Subcutaneous abdominal adipose tissue (tissue), 5 donors: Measurements from ENCODE around the gene USP4.
"Not testable (repeated sequence)": the region's sequence is repeated elsewhere in the genome, so short reads cannot be mapped to it uniquely, and the experiment has no call there.

ENCODE experiments used
- H3K27ac ChIP-seq: one replicate; pipeline ENCODE4 v1.7.0; 2013; ENCODE audit warnings: low read depth, mild to moderate bottlenecking, inconsistent platforms, low read length, moderate library complexity
- H3K27me3 ChIP-seq, 5 donors: one replicate each; pipeline ENCODE4 v1.7.0; 2013; ENCODE audit warnings: low read length in 5 of 5, inconsistent platforms in 1 of 5; ENCODE audit not compliant: control insufficient read depth in 5 of 5, insufficient read depth in 4 of 5
- H3K36me3 ChIP-seq, 5 donors: one replicate each; pipeline ENCODE4 v1.7.0; 2013; ENCODE audit warnings: low read length in 5 of 5; ENCODE audit not compliant: control insufficient read depth in 5 of 5, insufficient read depth in 5 of 5
- H3K4me1 ChIP-seq, 5 donors: one replicate each; pipeline ENCODE4 v1.7.0; 2013; ENCODE audit warnings: low read length in 5 of 5, mild to moderate bottlenecking in 3 of 5, moderate library complexity in 1 of 5; ENCODE audit not compliant: control insufficient read depth in 5 of 5, insufficient read depth in 5 of 5
- H3K4me3 ChIP-seq, 5 donors: one replicate each; pipeline ENCODE4 v1.7.0; 2013; ENCODE audit warnings: low read length in 5 of 5, low read depth in 1 of 5
- H3K9ac ChIP-seq, 5 donors: one replicate each; pipeline ENCODE4 v1.7.0; 2013; ENCODE audit warnings: low read length in 5 of 5, mild to moderate bottlenecking in 4 of 5, moderate library complexity in 3 of 5
- H3K9me3 ChIP-seq, 5 donors: one replicate each; pipeline ENCODE4 v1.7.0; 2013; ENCODE audit warnings: low read length in 5 of 5; ENCODE audit not compliant: control insufficient read depth in 5 of 5
- donor health status: healthy.
- donor health status: healthy.
- donor health status: healthy.
- donor health status: healthy.
- donor health status: healthy.

The USP4 gene

DNA sequence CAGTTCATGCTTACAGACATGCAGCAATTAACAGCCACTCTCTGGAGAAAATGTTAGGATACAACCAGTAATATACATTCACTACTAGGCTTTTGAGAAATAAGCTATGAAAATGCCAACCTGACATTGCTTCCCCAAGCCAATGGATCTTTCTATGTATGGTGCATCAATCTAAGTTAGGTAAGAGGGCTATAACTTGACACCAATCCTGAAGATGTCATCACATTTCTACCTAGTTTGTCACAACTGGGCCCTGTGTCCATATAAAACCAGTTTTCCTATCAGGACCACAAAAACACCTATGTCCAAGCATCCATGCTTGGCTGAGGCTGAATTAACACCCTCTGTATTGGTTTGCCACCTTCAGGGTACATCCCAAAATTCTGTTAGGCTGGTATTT lies 32.1 kb upstream of the USP4 start:
- no peak overlapping the region for H3K9ac ChIP-seq
- H3K4me3 ChIP-seq: no peak overlapping the region
- H3K4me1 ChIP-seq: peaks cover 0 to 7% (median 0%) of the 10 kb centered on the region in 5 donors
- no peaks in the 10 kb centered on the region for H3K9me3 ChIP-seq
- H3K36me3 ChIP-seq: peaks cover 10 to 70% (median 57%) of the 10 kb centered on the region in 5 donors
- H3K27ac ChIP-seq: no peak overlapping the region
- H3K27me3 ChIP-seq: no peaks in the 10 kb centered on the region

DNA sequence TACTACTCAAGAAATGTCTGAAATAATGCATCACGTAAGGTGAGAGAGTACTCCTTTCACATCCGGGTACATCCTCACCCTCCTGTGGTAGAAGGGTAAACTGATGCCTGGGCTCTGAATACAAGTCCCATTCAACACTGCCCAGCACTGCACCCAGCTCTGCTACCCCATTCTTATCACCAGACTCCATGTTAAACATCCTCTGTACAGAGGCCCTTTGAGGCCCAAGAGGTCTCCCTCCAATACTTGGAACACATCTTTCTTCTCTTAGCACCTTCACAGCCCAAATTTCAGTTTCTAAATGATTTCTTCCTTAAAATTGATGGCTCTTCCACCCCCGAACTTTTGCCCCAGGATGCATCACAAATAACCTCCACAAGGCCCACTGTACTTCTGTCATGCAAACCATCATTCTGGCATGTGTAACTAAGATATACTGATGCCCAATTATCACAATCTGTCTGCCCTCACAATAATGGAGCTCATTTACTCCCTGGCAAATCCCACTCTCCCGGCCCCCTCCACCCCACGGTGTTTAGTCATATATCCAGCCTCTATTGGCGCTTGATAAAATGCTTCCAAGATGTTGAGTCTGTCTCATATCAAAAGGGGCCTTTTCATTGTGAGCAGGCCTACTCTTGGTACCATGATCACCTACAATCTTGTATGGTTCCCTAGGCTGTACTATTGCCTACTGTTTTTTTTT lies 30.9 kb upstream of the USP4 start:
- Histone ChIP-seq H3K27me3 (no peaks in the 10 kb centered on the region), H3K9ac (no peak overlapping the region), H3K9me3 (no peaks in the 10 kb centered on the region), H3K4me1 (peaks cover 0 to 7% (median 0%) of the 10 kb centered on the region in 5 donors), H3K36me3 (peaks cover 10 to 82% (median 69%) of the 10 kb centered on the region in 5 donors), H3K27ac (no peak overlapping the region), H3K4me3 (no peak overlapping the region)

DNA sequence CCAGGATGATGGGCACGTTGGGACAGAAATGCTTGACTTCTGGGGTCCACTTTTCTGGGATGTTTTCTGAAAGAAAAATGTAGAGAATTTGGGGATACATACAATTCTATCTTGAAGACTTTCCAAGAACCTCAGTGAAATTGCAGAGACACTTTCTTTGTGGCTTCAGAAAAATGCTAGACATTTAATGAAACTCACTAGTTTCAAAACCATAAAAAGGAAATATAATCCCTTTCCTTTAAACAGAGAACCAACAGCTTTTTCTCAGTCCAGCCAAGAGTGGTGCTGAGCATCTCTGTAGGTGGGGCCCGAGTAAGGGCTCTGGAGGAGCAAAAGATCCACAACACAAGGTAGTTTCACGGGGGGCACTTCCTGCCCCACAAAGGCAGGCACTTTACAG lies 22.7 kb upstream of the USP4 start:
- Histone ChIP-seq H3K4me3 (no peak overlapping the region), H3K4me1 (peaks cover 4 to 16% (median 15%) of the 10 kb centered on the region in 5 donors), H3K9me3 (no peaks in the 10 kb centered on the region), H3K9ac (no peak overlapping the region), H3K27me3 (no peaks in the 10 kb centered on the region), H3K27ac (no peak overlapping the region), H3K36me3 (peaks cover 9 to 73% (median 59%) of the 10 kb centered on the region in 5 donors)

DNA sequence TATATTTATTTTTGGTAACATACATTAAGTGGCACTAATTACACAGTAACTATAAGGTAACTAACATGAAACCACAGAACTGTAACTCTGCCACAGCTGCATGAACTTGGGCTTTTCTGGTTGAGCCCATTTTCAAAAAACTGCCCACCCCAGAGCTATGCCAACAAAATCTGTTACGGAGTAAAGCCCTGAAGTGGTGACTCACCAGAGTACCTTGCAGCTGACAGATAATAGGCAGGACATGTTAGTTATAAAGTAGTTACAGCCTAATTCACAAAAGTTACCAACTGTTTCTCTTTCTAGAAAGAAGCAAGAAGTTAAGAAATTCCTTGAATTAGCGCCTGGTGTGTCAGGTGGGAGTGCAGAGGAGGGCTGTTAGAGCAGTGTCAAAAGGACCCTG lies 19.8 kb upstream of the USP4 start:
- peaks cover 12 to 36% (median 34%) of the 10 kb centered on the region in 5 donors for H3K4me1 ChIP-seq
- H3K27me3 ChIP-seq: no peaks in the 10 kb centered on the region
- H3K9me3 ChIP-seq: no peaks in the 10 kb centered on the region
- H3K36me3 ChIP-seq: peaks cover 9 to 59% (median 47%) of the 10 kb centered on the region in 5 donors
- H3K9ac ChIP-seq: no peak overlapping the region
- peak overlapping the region; percentile 97 for H3K27ac ChIP-seq
- no peak overlapping the region for H3K4me3 ChIP-seq

DNA sequence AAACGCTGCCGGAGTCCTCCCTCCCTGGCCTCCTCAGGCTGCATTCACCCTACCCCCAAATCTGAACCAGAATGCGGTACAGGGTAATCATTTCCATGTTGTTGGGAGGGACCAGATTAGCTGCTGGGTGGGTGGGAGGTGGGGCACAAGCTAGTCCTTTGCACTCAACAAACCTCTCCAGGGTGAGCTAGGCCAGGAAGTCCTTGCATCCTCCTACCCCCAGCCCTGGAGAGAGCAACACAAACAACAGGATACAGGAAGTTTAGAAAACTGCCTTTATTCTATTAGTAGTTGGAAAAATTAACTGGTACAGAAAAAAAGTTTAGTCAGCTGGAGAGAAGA lies 19.0 kb upstream of the USP4 start:
- peak overlapping the region; percentile 97 for H3K27ac ChIP-seq
- peak overlapping the region; percentile 48 to 86 (median 83) for H3K4me3 ChIP-seq
- peaks cover 9 to 56% (median 45%) of the 10 kb centered on the region in 5 donors for H3K36me3 ChIP-seq
- no peaks in the 10 kb centered on the region for H3K27me3 ChIP-seq
- no peaks in the 10 kb centered on the region for H3K9me3 ChIP-seq
- peaks cover 12 to 36% (median 34%) of the 10 kb centered on the region in 5 donors for H3K4me1 ChIP-seq
- H3K9ac ChIP-seq: peak overlapping the region; percentile 15 to 94 (median 70)

DNA sequence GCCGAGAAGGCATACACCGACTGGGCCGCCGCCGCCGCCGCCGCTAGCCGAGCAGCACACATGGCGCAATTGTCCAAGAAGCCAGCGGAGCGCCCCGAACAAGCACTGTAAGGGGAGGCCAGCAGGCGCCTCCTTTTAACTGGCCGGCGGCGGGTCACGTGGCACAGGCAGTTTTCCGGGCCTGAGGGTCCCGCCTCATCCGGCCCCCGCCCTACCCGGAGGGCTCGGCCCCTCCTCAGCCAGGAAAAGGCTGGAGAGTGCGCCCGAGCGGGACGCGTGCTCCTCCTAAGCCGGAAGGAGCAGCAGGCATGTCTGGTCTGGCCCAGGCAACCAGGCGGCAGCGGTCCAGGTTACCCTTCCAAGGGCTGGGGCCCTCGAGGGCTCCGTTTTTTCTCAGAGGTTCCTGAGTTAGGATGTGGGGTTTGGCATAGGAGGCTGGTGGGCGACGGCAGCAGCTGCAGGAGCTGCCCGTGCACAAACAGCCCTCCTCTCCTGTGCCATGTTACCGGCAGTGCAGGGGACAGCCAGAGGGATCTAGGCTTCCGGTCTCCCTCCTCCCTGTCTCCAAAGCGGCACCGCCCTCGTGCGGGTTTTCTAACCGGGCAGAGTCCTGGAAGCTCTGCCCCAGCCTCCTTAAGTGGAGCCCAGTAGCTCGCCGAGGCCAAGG lies 18.5 kb upstream of the USP4 start, which contains the start of gene GPX1:
Gene GPX1 (minus strand): TSS at position 137 of the 667 bp plus-strand sequence. CDS start 75 bp downstream, at position 62.
- H3K9ac ChIP-seq: peak within 1 kb of the TSS; percentile 68 to 94 (median 83)
- H3K36me3 ChIP-seq: peaks cover 9 to 51% (median 43%) of the 10 kb centered on the region in 5 donors
- H3K27ac ChIP-seq: peak within 1 kb of the TSS; percentile 97
- peak within 1 kb of the TSS; percentile 70 to 92 (median 84) for H3K4me3 ChIP-seq
- peaks cover 12 to 36% (median 34%) of the 10 kb centered on the region in 5 donors for H3K4me1 ChIP-seq
- H3K27me3 ChIP-seq: no peaks in the 10 kb centered on the region
- no peaks in the 10 kb centered on the region for H3K9me3 ChIP-seq

DNA sequence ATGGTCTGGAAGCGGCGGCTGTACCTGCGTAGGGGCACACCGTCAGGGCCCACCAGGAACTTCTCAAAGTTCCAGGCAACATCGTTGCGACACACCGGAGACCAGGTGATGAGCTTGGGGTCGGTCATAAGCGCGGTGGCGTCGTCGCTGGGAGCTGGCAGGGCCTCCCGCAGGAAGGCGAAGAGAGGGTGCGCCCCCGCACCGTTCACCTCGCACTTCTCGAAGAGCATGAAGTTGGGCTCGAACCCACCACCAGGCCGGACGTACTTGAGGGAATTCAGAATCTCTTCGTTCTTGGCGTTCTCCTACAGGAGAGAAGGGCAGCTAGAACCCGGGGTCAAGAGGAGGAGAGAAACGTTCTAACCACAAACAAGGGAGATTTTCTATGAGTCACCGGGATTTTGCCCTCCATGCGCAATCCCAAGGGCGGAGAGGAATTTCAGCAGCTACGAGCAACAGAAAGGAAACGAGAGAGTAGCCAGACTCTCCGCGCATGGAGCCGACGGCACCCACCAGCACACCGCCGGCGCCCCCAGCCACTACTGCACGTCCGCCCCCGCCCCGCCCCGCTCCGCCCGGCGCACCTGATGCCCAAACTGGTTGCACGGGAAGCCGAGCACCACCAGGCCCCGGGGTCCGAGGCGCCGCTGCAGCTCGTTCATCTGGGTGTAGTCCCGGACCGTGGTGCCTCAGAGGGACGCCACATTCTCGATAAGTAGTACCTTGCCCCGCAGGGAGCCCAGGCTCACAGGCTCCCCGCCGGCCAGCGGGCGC lies 17.8 kb upstream of the USP4 start:
- H3K36me3 ChIP-seq: peaks cover 9 to 46% (median 39%) of the 10 kb centered on the region in 5 donors

DNA sequence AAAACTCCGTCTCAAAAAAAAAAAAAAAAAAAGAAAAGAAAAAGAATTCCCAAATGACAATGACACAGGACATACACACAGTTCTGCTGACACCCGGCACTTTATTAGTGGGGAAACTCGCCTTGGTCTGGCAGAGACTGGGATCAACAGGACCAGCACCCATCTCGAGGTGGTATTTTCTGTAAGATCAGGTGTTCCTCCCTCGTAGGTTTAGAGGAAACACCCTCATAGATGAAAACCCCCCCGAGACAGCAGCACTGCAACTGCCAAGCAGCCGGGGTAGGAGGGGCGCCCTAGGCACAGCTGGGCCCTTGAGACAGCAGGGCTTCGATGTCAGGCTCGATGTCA lies 17.2 kb upstream of the USP4 start:
- Histone ChIP-seq H3K9ac (peak overlapping the region; percentile 68 to 94 (median 83)), H3K4me1 (peaks cover 12 to 46% (median 45%) of the 10 kb centered on the region in 5 donors), H3K4me3 (peak overlapping the region; percentile 70 to 92 (median 84)), H3K27ac (peak overlapping the region; percentile 97), H3K36me3 (peaks cover 9 to 40% (median 34%) of the 10 kb centered on the region in 5 donors)
- not testable (repeated sequence) for H3K9me3 ChIP-seq, H3K27me3 ChIP-seq

More for the DNA sequence above, 17.8 kb upstream of the USP4 start:
- Histone ChIP-seq H3K9ac (peak overlapping the region; percentile 68 to 94 (median 83)), H3K27ac (peak overlapping the region; percentile 97), H3K4me1 (peaks cover 12 to 41% (median 39%) of the 10 kb centered on the region in 5 donors), H3K4me3 (peak overlapping the region; percentile 70 to 92 (median 84))
- H3K9me3 ChIP-seq, H3K27me3 ChIP-seq: not testable (repeated sequence)

DNA sequence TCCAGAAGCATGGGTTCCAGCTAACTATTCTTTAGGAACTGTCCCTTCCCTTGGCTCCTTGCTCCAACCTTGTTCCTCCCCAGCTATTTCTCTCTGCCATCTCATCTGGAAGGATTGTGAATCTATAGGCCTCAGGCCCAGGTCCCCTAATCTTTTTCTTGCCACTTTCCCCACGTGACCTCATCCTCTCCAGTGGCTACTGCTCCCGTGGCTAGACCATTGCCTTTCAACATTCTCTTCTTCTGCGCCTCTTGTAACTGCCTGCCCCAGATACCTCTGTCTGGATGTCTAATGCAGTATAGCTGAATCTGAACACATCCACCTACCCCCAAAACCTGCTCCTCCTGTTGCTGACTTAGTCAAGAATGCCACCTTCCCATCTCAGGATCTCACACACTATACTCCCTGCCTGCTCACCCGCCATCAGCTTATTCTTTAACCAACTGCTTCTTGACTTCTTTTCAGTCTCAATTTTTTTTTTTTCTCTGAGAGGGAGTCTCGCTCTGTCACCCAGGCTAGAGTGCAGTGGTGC lies 13.1 kb upstream of the USP4 start:
- no peaks in the 10 kb centered on the region for H3K9me3 ChIP-seq
- peaks cover 8 to 59% (median 53%) of the 10 kb centered on the region in 5 donors for H3K4me1 ChIP-seq

More for the DNA sequence above, 13.1 kb upstream of the USP4 start:
- Histone ChIP-seq H3K27me3 (no peaks in the 10 kb centered on the region), H3K36me3 (peaks cover 0 to 12% (median 9%) of the 10 kb centered on the region in 5 donors), H3K9ac (peak overlapping the region in 2 of 5 donors; percentile 17 to 52), H3K4me3 (peak overlapping the region in 1 of 5 donors; percentile 7), H3K27ac (peak overlapping the region; percentile 90)
